NCI-H187 treated with DMSO at 0.1 percent for 48 hours (cell line): ENCODE measurements around the gene PTPRS.

Experiments used
- DNase-seq: peaks from one replicate; lab custom pipeline; 2025; lab: John Stamatoyannopoulos, UW

PTPRS gene

GRCh38 chr19:5308451-5309437 is 31.9 kb downstream of the PTPRS start:
- no peak for DNase-seq

GRCh38 chr19:5307655-5308054 is 33.0 kb downstream of the PTPRS start:
- DNase-seq: no peak

DNA sequence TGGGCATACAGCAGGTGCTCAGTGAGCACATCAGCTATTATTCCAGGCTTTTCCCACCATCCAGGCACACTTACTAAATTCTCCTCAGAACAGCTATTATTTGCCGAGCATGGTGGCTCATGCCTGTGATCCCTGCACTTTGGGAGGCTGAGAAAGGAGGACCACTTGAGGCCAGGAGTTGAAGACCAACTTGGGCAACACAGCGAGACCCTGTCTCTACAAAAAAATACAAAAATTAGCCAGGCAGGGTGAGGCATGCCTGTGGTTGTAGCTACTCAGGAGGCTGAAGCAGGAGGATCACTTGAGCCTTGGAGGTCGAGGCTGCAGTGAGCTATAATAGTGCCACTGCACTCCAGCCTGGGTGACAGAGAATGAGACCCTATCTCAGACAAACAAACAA is 35.4 kb downstream of the PTPRS start:
- DNase-seq: no peak

- no peak for DNase-seq
Measured at GRCh38 chr19:5304486-5304885, 36.1 kb downstream of the PTPRS start.

GRCh38 chr19:5303208-5303607 is 37.4 kb downstream of the PTPRS start:
- no peak for DNase-seq

GRCh38 chr19:5302396-5302795 is 38.2 kb downstream of the PTPRS start:
- no peak for DNase-seq

GRCh38 chr19:5299137-5299536 is 41.5 kb downstream of the PTPRS start:
- no peak for DNase-seq

DNA sequence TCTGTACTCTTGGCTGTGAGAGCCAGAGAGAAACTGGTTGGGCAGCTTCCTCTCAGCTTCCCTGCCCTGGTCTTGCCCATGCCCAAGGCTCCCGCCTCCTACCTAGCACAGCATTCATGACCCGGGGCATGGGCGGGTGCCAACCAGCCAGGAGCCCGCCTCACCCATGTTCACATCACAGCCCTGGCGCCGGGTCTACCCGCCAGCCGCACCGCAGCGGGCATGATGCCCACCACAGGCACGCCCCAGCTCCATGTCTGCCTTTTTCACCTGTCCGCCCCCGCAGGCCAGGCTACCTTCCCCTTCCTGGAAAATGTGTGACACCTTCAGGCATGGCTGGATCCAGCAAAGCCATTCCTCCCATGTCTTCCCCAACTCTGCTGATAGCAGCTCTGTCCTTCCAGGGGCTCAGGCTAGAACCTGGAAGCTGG is 42.1 kb downstream of the PTPRS start:
- no peak for DNase-seq

- DNase-seq: no peak
Measured at GRCh38 chr19:5297272-5297669, 43.3 kb downstream of the PTPRS start.

DNA sequence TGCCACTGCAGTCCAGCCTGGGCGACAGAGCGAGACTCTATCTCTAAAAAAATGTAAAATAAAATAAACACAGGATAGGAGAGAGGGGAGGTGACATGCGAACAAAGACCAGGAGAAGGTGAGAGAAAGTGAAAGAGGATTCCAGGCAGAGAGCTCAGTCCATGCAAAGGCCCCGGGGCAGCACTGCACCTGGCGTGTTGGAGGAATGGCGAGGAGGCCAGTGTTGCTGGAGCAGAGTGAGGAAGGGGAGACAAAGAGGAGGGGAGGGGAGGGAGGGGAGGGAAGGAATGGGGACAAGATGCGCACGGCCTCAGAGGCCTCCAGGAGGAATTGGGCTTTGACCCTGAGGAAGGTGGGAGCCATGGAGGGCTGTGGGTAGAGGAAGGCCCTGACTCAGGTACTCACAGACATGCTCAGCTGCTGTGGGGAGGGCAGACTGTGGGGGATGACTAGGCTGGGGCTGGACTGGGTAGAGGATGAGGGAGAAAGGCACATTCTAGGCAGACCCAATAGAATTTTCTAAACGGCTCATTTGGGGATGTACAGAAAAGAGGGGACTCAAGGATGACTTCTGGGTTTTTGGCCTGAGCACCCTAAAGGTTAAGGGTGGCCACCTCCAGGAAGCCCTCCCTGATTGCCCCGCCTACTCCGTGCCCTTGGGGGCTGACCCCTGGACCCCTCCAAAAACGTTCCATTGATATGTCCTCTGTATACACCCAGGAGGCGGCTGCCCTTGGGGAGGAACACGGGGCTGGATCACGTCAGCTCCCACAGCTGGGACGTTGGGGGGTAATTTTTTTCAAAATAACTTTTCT is 43.9 kb downstream of the PTPRS start:
- no peak for DNase-seq

GRCh38 chr19:5296021-5296420 is 44.6 kb downstream of the PTPRS start:
- no peak for DNase-seq

GRCh38 chr19:5294403-5295160 is 46.0 kb downstream of the PTPRS start:
- no peak for DNase-seq

- no peak for DNase-seq
Measured at GRCh38 chr19:5293612-5294378, 46.8 kb downstream of the PTPRS start.

DNA sequence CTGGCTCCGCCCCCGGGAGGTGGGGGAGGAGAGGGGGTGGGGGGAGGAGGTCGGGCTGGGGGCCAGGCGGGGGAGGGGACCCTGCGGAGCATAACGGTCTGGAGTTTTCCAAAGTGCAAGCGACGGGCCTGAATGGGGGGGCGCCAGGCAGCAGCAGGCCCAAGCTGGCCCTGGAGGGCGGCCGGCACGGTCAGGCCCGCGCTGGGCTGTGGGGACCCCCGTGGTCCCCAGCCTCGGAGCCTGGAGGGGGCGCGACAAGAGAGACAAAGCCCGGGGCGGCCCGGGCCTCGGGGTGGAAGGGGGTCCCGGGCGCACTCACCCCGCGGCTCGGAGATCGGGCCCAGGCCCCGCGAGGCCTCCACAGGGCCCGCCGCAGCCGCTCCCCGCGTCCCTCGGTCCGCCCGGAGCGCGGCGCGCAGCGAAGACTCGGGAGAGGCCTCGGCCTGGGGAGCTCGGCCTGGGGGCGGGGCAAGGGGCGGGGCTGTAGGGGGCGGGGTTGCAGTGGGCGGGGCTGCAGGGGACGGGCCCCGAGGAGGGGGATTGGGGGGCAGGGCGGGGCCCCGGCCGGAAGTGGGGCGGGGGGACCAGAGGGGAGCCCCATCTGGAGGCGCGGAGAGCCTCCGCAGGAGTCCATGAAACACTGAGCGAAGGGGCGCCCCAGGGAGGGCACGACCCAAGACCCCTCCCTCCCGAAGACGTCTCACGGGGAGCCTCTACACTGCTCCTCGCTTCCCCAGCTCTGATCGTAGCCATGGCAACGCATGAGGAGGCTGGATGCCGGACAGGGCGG is 47.6 kb downstream of the PTPRS start:
- no peak for DNase-seq

DNA sequence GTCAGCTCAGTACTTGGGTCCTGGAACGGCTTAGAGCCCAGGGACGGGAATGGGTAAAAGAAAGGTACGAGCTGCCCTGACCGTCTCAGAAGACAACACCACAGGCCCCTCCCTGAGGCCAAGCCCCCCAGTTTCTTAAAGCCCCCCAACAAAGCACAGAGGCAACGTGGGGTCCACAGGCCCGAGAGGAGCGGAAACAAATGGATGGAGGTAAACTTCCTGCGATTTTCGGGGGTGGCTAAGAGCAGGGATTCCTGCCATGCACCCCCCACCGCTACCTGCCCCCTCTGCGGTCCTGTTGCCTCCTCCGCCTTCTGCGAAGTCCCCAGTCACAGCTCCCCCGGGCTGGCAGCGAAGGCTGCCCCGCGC is 48.2 kb downstream of the PTPRS start:
- no peak for DNase-seq

- no peak for DNase-seq
Measured at GRCh38 chr19:5291588-5292193, 48.9 kb downstream of the PTPRS start.
